Parathyroid adenoma (tissue), 2 donors: Measurements from ENCODE around the gene DHRS9.

Experiments
- H2AFZ ChIP-seq: fragments of 300-600 bp; sonication (generic); one replicate; pipeline ENCODE4 v1.7.0; 2017; ENCODE audit warnings: antibody characterized with exemption, mild to moderate bottlenecking
- H3K27ac ChIP-seq: fragments of 300-600 bp; sonication (generic); one replicate; pipeline ENCODE4 v1.7.0; 2017
- H3K27me3 ChIP-seq: fragments of 300-600 bp; sonication (generic); one replicate; pipeline ENCODE4 v1.7.0; 2017; ENCODE audit warnings: low read length; ENCODE audit not compliant: control insufficient read depth, insufficient read depth
- H3K36me3 ChIP-seq: fragments of 300-600 bp; sonication (generic); one replicate; pipeline ENCODE4 v1.7.0; 2017; ENCODE audit warnings: low read length; ENCODE audit not compliant: control insufficient read depth, insufficient read depth
- H3K4me1 ChIP-seq: fragments of 300-600 bp; sonication (generic); one replicate; pipeline ENCODE4 v1.7.0; 2017; ENCODE audit warnings: control low read depth
- H3K4me2 ChIP-seq: fragments of 300-600 bp; sonication (generic); one replicate; pipeline ENCODE4 v1.7.0; 2017; ENCODE audit warnings: low read length
- H3K4me3 ChIP-seq: fragments of 300-600 bp; sonication (generic); one replicate; pipeline ENCODE4 v1.7.0; 2017; ENCODE audit warnings: low read depth, low read length
- H3K79me2 ChIP-seq: fragments of 300-600 bp; sonication (generic); one replicate; pipeline ENCODE4 v1.7.0; 2017; ENCODE audit warnings: control low read depth
- H3K9ac ChIP-seq: fragments of 300-600 bp; sonication (generic); one replicate; pipeline ENCODE4 v1.7.0; 2017; ENCODE audit warnings: mild to moderate bottlenecking
- H3K9me3 ChIP-seq: fragments of 300-600 bp; sonication (generic); one replicate; pipeline ENCODE4 v1.7.0; 2017; ENCODE audit warnings: low read length; ENCODE audit not compliant: control insufficient read depth
- TF ChIP-seq, protein P1 (sequence below): fragments of 300-600 bp; sonication (generic); IDR thresholded peaks from one replicate; pipeline ENCODE4 v1.7.0; 2017; ENCODE audit warnings: antibody characterized with exemption, mild to moderate bottlenecking
- donor health status: primary hyperparathyroidism.

Gene DHRS9

DNA sequence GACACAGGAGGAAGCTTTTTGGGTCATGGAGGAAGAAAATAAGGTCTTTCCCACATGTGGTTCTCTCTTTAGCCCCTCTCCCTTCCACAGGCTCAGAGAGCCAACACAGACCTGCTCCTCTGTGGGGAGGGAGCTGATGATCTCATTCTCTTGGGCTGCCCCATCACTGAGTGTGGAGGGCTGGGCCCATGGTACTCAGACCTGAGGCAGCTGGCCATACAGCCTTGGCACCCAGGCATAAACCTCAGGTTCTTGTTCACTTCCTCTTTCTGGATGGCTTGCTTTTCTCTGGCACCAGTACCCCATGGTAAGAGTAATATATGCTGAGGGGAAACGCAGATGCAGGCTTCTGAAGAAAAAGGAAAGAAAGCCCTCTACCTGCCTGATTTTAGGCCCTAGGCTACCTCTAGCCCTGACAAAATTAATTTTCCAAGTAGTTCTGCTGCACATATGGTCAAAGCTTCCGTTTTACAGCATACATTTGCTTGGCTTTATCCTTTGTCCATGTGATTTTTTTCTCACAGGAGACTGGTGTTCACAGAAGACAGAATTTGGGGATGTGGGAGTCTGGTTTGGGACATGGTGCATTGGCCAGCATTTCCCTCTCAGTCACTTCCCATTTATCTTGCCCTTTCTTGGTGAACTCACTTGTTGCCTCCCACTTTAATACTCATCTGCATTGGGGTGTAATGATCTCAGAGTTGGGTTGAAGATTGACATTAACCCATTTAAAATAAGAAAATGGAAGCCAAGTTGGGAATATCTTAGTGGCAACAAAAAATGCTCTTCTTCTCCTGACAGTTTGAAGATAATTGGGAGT lies 11.1 kb downstream of the DHRS9 start:
- no peaks in the 10 kb centered on the region for H3K9me3 ChIP-seq
- no peak overlapping the region for H2AFZ ChIP-seq
- no peaks in the 10 kb centered on the region for H3K27me3 ChIP-seq
- H3K36me3 ChIP-seq, result no peaks in the 10 kb centered on the region
- no peaks in the 10 kb centered on the region for H3K79me2 ChIP-seq
- no peaks in the 10 kb centered on the region for H3K4me1 ChIP-seq
- TF ChIP-seq, protein P1, sequence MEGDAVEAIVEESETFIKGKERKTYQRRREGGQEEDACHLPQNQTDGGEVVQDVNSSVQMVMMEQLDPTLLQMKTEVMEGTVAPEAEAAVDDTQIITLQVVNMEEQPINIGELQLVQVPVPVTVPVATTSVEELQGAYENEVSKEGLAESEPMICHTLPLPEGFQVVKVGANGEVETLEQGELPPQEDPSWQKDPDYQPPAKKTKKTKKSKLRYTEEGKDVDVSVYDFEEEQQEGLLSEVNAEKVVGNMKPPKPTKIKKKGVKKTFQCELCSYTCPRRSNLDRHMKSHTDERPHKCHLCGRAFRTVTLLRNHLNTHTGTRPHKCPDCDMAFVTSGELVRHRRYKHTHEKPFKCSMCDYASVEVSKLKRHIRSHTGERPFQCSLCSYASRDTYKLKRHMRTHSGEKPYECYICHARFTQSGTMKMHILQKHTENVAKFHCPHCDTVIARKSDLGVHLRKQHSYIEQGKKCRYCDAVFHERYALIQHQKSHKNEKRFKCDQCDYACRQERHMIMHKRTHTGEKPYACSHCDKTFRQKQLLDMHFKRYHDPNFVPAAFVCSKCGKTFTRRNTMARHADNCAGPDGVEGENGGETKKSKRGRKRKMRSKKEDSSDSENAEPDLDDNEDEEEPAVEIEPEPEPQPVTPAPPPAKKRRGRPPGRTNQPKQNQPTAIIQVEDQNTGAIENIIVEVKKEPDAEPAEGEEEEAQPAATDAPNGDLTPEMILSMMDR, result no peak
- H3K4me2 ChIP-seq, result no peak overlapping the region
- H3K27ac ChIP-seq, result no peak overlapping the region
- no peak overlapping the region for H3K9ac ChIP-seq
- H3K4me3 ChIP-seq, result no peak overlapping the region

DNA sequence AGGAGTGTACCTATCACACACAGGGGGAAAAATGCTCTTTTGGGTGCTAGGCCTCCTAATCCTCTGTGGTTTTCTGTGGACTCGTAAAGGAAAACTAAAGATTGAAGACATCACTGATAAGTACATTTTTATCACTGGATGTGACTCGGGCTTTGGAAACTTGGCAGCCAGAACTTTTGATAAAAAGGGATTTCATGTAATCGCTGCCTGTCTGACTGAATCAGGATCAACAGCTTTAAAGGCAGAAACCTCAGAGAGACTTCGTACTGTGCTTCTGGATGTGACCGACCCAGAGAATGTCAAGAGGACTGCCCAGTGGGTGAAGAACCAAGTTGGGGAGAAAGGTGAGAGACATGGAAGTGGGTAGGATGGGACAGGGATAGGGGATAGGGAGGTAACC lies 12.2 kb downstream of the DHRS9 start:
- H3K79me2 ChIP-seq, result no peaks in the 10 kb centered on the region
- no peak overlapping the region for H3K9ac ChIP-seq
- no peak overlapping the region for H3K4me2 ChIP-seq
- no peak overlapping the region for H3K4me3 ChIP-seq
- no peak overlapping the region for H3K27ac ChIP-seq
- H3K4me1 ChIP-seq, result no peaks in the 10 kb centered on the region
- TF ChIP-seq, protein P1, result no peak
- H3K36me3 ChIP-seq, result no peaks in the 10 kb centered on the region
- H3K9me3 ChIP-seq, result no peaks in the 10 kb centered on the region
- H2AFZ ChIP-seq, result no peak overlapping the region
- H3K27me3 ChIP-seq, result no peaks in the 10 kb centered on the region

DNA sequence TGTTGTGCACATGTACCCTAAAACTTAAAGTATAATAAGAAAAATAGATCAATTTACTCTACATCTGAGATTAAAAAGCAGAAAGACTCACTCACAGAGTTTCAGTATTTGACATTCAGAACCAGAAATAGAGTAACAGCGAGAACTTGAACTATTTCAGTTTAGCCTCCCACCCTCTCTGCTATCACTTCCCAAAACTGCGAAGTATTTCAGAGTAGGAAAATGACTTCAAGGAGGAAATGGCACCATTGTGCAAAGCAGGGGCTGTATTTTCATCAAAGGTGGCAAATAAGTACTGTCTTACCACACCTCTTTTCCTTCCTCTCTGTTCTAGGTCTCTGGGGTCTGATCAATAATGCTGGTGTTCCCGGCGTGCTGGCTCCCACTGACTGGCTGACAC lies 13.6 kb downstream of the DHRS9 start:
- Histone ChIP-seq H3K9me3 (no peaks in the 10 kb centered on the region), H3K27ac (no peak overlapping the region), H3K9ac (no peak overlapping the region), H3K4me3 (no peak overlapping the region), H3K4me1 (no peaks in the 10 kb centered on the region), H3K4me2 (no peak overlapping the region), H2AFZ (no peak overlapping the region), H3K79me2 (no peaks in the 10 kb centered on the region), H3K36me3 (no peaks in the 10 kb centered on the region), H3K27me3 (no peaks in the 10 kb centered on the region)
- TF ChIP-seq, protein P1, result no peak

DNA sequence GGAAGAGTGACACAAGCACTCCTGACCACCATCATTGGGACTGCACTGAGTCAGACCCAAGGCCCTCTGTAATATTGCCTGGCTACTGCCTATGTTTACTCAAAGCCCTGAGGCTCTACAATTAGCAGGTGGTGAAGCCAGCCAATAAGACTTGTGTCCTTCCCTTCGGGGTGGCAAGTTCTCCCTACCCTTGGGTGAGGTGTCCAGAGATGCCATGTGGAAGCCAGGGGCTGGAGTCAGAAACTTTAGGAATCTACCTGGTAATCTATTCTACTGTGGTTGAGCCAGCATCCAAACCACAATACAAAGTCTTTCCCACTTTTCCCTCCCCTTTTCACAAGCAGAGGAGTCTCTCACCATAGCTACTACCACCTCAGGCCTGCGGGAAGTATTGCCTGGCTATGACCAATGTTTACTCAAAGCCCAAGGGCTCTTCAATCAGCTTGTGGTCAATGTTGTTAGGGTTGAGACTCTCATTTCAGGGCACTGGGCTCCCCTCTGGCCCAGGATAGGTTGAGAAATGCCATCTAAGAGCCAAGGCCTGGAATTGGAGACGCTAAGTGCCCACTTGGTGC lies 17.6 kb downstream of the DHRS9 start:
- H3K4me2 ChIP-seq, result no peak overlapping the region
- no peaks in the 10 kb centered on the region for H3K27me3 ChIP-seq
- no peaks in the 10 kb centered on the region for H3K4me1 ChIP-seq
- no peak overlapping the region for H3K9ac ChIP-seq
- TF ChIP-seq, protein P1, result no peak
- H3K79me2 ChIP-seq, result no peaks in the 10 kb centered on the region
- H3K9me3 ChIP-seq, result no peaks in the 10 kb centered on the region
- H3K36me3 ChIP-seq, result no peaks in the 10 kb centered on the region
- H3K27ac ChIP-seq, result no peak overlapping the region
- no peak overlapping the region for H3K4me3 ChIP-seq
- no peak overlapping the region for H2AFZ ChIP-seq
